Stimulated activated CD8-positive, alpha-beta memory T cell treated with anti-CD3 and anti-CD28 coated beads, Interleukin-15, amount 100 ng/mL, for 24 hours (primary cell): ENCODE measurements around the gene UMAD1.
"Not testable (repeated sequence)": the region's sequence is repeated elsewhere in the genome, so short reads cannot be mapped to it uniquely, and the experiment has no call there.

Experiments
- DNase-seq: peaks from one replicate; pipeline ENCODE4 v3.0.0-alpha.2; 2020; ENCODE audit warnings: low read depth

Gene UMAD1

GRCh38 chr7:7798510-7798909 lies 158.0 kb downstream of the UMAD1 start:
- DNase-seq: no peak

- DNase-seq: no peak
Observed at GRCh38 chr7:7799138-7799537, 158.6 kb downstream of the UMAD1 start.

GRCh38 chr7:7802531-7802930 lies 162.0 kb downstream of the UMAD1 start:
- DNase-seq: no peak

GRCh38 chr7:7803715-7804178 lies 163.2 kb downstream of the UMAD1 start:
- no peak for DNase-seq

GRCh38 chr7:7804822-7805221 lies 164.3 kb downstream of the UMAD1 start:
- DNase-seq: not testable (repeated sequence)

GRCh38 chr7:7805511-7806153 lies 165.1 kb downstream of the UMAD1 start:
- DNase-seq: no peak

- no peak for DNase-seq
Observed at GRCh38 chr7:7808156-7808555, 167.6 kb downstream of the UMAD1 start.

GRCh38 chr7:7808626-7809025 lies 168.1 kb downstream of the UMAD1 start:
- no peak for DNase-seq

GRCh38 chr7:7810380-7810779 lies 169.8 kb downstream of the UMAD1 start:
- DNase-seq: no peak

GRCh38 chr7:7810826-7811225 lies 170.3 kb downstream of the UMAD1 start:
- DNase-seq: no peak

- no peak for DNase-seq
Observed at GRCh38 chr7:7812112-7812511, 171.6 kb downstream of the UMAD1 start.

GRCh38 chr7:7815395-7815794 lies 174.8 kb downstream of the UMAD1 start:
- DNase-seq: no peak

- no peak for DNase-seq
Observed at GRCh38 chr7:7816084-7816483, 175.5 kb downstream of the UMAD1 start.

GRCh38 chr7:7816816-7817536 lies 176.4 kb downstream of the UMAD1 start:
- DNase-seq: no peak

- no peak for DNase-seq
Observed at GRCh38 chr7:7817748-7818147, 177.2 kb downstream of the UMAD1 start.

- not testable (repeated sequence) for DNase-seq
Observed at GRCh38 chr7:7818179-7818578, 177.6 kb downstream of the UMAD1 start.

GRCh38 chr7:7819442-7820247 lies 179.1 kb downstream of the UMAD1 start:
- DNase-seq: no peak

GRCh38 chr7:7820409-7820808 lies 179.9 kb downstream of the UMAD1 start:
- no peak for DNase-seq

- DNase-seq: no peak
Observed at GRCh38 chr7:7820939-7821338, 180.4 kb downstream of the UMAD1 start.

GRCh38 chr7:7821517-7821916 lies 181.0 kb downstream of the UMAD1 start:
- no peak for DNase-seq

GRCh38 chr7:7825294-7825693 lies 184.7 kb downstream of the UMAD1 start:
- not testable (repeated sequence) for DNase-seq

- no peak for DNase-seq
Observed at GRCh38 chr7:7829667-7830066, 189.1 kb downstream of the UMAD1 start.
